Thoracic aorta (tissue), 2 donors: ENCODE measurements around the gene PFKL. TPM values are rescaled to one million over a fixed set of nuclear protein-coding genes. Genes with fewer than 3 reads are reported as not detected.

ENCODE experiments used
- ATAC-seq: fragments of 150-250 bp; one replicate; pipeline ENCODE4 v1.8.0; 2017; ENCODE audit warnings: low read depth; ENCODE audit not compliant: insufficient number of reproducible peaks, low FRiP score
- DNase-seq: peaks from one replicate; pipeline ENCODE4 v3.0.0-alpha.2; 2020; ENCODE audit warnings: low spot score
- H3K27ac ChIP-seq, 2 donors: fragments of 200-600 bp; sonication (generic); 1 replicate in 1 of 2; 2 replicates in 1 of 2; pipeline ENCODE4 v1.5.1; 2016; ENCODE audit warnings: mild to moderate bottlenecking in 2 of 2, moderate library complexity in 2 of 2
- H3K27me3 ChIP-seq: fragments of 200-600 bp; sonication (generic); replicated peaks from 2 replicates; pipeline ENCODE4 v1.6.0; 2016; ENCODE audit warnings: mild to moderate bottlenecking; ENCODE audit not compliant: insufficient read depth
- H3K36me3 ChIP-seq: fragments of 200-600 bp; sonication (generic); one replicate; pipeline ENCODE4 v1.5.1; 2016
- H3K4me1 ChIP-seq, 2 donors: fragments of 200-600 bp; sonication (generic); 1 replicate in 1 of 2; 2 replicates in 1 of 2; pipeline versions ENCODE4 v1.5.1 to v1.6.0; 2016; ENCODE audit warnings: low read depth in 2 of 2, mild to moderate bottlenecking in 1 of 2; ENCODE audit not compliant: control insufficient read depth in 1 of 2
- H3K4me3 ChIP-seq: fragments of 200-600 bp; sonication (generic); 2 replicates; pipeline ENCODE4 v1.5.1; 2016; ENCODE audit warnings: mild to moderate bottlenecking
- H3K9me3 ChIP-seq: fragments of 200-600 bp; sonication (generic); 2 replicates; pipeline ENCODE4 v1.5.1; 2016
- total RNA-seq, 2 donors: library from RNA; depleted of rRNA; stranded (reverse); fragments of >200 nt; gene quantifications; one replicate each; pipeline versions ENCODE4 v1.1.0 to v1.2.3, GENCODE V29; 2016
- TF ChIP-seq, protein P1 (sequence below): fragments of 200-600 bp; sonication (generic); IDR thresholded peaks from one replicate; pipeline ENCODE4 v1.5.1; 2019; ENCODE audit warnings: antibody characterized with exemption

The PFKL gene
- total RNA-seq, 2 donors from 2014 or later: 91.0 to 119 TPM

DNA sequence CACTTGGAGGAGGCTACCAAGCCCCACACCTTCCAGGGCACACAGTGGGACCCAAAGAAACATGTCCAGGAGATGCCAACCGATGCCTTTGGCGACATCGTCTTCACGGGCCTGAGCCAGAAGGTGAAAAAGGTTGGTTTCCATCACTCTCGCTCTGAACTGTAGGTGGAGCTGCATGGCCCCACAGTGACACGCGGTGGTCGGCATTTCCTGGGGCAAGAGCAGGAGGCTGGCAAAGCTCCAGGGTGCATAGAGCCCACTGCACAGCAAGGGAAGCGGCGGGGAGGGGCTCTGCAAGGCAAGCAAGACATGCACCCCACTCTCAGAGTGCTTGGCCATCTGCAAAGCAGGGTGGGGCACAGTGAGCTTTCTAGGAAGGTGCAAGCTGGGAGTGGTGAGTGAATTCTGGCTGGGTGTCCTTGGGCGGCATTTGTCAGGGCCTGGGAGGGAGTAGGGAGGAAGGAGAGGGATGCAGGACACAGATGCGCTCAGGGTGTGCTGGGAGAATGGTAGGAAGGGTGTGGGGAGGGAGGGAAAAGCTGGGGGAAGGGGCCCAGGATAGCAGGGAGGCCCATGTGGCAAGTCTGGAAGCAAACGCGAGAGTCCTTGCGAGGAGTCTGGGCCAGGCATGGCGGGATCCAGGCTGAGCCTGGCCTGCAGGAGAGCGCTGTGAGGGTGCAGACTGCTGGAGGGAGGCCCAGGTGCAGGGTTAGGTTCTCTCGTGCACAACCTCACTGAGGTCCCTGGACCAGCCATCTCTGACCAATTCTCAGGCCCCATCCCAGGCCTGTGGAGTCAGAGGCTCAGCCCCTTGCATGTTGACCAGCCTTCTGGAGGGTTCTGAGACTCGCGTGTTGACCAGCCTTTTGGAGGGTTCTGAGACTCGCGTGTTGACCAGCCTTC, 64.5 kb downstream of the PFKL start:
- Histone ChIP-seq H3K4me1 (no peaks in the 10 kb centered on the region), H3K27me3 (no peaks in the 10 kb centered on the region), H3K4me3 (no peak overlapping the region), H3K36me3 (no peaks in the 10 kb centered on the region), H3K9me3 (no peaks in the 10 kb centered on the region), H3K27ac (no peak overlapping the region)
- TF ChIP-seq, protein P1, sequence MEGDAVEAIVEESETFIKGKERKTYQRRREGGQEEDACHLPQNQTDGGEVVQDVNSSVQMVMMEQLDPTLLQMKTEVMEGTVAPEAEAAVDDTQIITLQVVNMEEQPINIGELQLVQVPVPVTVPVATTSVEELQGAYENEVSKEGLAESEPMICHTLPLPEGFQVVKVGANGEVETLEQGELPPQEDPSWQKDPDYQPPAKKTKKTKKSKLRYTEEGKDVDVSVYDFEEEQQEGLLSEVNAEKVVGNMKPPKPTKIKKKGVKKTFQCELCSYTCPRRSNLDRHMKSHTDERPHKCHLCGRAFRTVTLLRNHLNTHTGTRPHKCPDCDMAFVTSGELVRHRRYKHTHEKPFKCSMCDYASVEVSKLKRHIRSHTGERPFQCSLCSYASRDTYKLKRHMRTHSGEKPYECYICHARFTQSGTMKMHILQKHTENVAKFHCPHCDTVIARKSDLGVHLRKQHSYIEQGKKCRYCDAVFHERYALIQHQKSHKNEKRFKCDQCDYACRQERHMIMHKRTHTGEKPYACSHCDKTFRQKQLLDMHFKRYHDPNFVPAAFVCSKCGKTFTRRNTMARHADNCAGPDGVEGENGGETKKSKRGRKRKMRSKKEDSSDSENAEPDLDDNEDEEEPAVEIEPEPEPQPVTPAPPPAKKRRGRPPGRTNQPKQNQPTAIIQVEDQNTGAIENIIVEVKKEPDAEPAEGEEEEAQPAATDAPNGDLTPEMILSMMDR: no peak
- ATAC-seq: no peak
- DNase-seq: no peak

DNA sequence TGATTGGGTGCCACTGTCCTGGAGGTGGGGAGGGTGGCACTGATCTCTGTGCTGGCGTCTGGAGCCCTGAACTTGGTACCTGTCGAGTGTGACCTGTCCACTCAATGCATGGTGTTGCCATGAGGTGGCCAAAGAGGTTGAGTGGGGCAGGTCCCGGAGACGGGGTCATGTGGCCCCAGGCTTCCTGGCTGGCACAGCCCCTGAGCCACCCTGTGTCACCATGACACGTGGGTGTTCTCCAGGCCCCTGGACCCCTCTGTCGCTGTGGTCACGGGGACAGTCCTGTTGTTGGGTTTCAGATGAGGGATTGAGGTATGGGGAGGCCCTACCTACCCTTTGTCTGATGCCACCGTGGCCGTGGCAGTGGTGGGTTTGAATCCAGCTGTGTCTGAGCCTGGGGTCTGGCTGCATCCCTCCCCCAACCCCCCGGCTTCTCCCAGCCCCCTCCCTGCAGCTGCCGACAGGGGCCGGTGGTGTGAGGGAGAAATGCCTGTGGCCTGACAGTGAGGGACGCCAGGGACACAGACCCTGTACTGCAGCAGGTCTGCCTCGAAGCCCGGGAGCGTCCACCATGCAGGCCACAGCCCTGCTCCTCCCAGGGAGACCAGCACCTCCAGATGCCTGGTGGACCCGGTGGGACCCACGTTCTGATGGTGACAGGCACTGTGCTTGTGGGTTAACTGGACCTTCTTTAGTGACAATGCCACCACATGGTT, 65.6 kb downstream of the PFKL start:
- Histone ChIP-seq H3K27me3 (no peaks in the 10 kb centered on the region), H3K4me3 (no peak overlapping the region), H3K9me3 (no peaks in the 10 kb centered on the region), H3K27ac (no peak overlapping the region), H3K4me1 (peaks cover 0 to 5% of the 10 kb centered on the region in 2 donors), H3K36me3 (no peaks in the 10 kb centered on the region)
- no peak for DNase-seq
- ATAC-seq: no peak
- TF ChIP-seq, protein P1: no peak

DNA sequence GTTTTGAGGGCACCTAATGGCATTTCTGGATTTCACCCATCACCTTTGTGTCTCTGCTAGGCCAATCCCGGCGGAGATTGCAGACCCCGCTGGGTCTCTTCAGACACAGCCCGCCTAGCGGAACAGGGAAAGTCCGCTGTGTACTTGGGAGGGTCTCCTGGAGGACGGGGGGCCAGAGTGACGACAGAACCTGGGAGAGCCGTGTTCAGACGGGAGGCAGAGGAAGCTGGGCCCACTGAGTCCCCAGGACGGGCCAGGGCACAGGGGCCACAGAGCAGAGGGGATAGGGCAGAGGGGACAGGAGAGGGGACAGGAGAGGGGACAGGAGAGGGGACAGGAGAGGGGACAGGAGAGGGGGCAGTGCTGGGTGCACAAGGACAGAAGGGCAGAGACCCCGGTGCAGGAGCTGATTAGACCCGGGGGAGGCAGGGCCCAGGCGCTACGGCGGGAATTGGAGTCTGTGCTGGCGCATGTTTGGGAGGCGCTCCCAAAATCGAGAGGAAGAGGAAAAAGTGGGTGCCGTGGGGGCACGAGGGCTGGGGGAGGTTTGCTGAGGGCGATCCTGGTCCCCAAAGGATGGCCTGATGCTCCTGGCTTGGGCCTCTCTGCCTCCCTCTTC, 66.2 kb downstream of the PFKL start:
- TF ChIP-seq, protein P1: no peak

GRCh38 chr21:44366586-44367211, 66.8 kb downstream of the PFKL start:
- H3K4me3 ChIP-seq: no peak overlapping the region
- no peaks in the 10 kb centered on the region for H3K27me3 ChIP-seq
- H3K4me1 ChIP-seq: peaks cover 0 to 5% of the 10 kb centered on the region in 2 donors
- TF ChIP-seq, protein P1: no peak
- H3K36me3 ChIP-seq: no peaks in the 10 kb centered on the region
- H3K9me3 ChIP-seq: no peaks in the 10 kb centered on the region
- DNase-seq (no peak), ATAC-seq (no peak)
- no peak overlapping the region for H3K27ac ChIP-seq

More for the DNA sequence above, 66.2 kb downstream of the PFKL start:
- Histone ChIP-seq H3K9me3 (no peaks in the 10 kb centered on the region), H3K27me3 (no peaks in the 10 kb centered on the region), H3K36me3 (no peaks in the 10 kb centered on the region), H3K4me3 (no peak overlapping the region), H3K27ac (no peak overlapping the region), H3K4me1 (peaks cover 0 to 5% of the 10 kb centered on the region in 2 donors)
- no peak for DNase-seq
- no peak for ATAC-seq
